ENCODE data around the gene PRKD1.

- TF ChIP-seq POLR2A (IDR thresholded peaks at IDR 0.05; ENCODE audit: low read depth, low read length) (no peak), POLR2AphosphoS5 (IDR thresholded peaks at IDR 0.05; ENCODE audit: low read depth, low read length) (no peak)
These were observed 15.8 kb downstream of the PRKD1 start for GRCh38 chr14:29911810-29912209.
